Ovary (tissue), 3 donors: ENCODE measurements around the gene CD247.

Experiments
- POLR2A ChIP-seq: fragments of 450-650 bp; IDR thresholded peaks from one replicate; pipeline ENCODE4 v1.6.1; 2017; ENCODE audit warnings: antibody characterized with exemption, mild to moderate bottlenecking, moderate library complexity
- TF ChIP-seq, protein P1 (sequence below), 3 donors: fragments of 450-650 bp in 2 of 3; fragments of 200-600 bp in 1 of 3; IDR thresholded peaks; one replicate each; pipeline versions ENCODE4 v1.5.1 to v1.8.0; 2016 to 2022; ENCODE audit warnings: antibody characterized with exemption in 3 of 3, mild to moderate bottlenecking in 1 of 3
- donor health status: DM: no; HTN: no; CAD: no.

DNA sequence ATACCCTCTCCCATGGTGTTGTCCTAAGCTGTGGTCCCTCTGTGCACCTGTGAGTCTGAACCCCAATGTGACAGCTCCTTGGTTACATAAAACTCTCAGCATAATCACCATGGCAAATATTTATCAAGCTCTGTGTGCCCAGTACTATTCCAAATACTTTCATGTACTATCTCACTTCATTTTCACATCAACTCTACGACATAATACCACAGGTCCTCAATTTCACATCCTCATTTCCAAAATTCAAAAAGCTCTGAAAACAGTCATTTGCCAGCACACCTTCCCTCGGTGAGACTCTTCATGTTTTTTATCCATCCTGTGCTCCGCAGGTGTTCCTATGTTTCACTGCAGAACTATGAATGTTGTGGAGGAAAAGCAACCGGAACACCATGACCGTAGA lies 47.6 kb upstream of the CD247 start:
- TF ChIP-seq, protein P1, sequence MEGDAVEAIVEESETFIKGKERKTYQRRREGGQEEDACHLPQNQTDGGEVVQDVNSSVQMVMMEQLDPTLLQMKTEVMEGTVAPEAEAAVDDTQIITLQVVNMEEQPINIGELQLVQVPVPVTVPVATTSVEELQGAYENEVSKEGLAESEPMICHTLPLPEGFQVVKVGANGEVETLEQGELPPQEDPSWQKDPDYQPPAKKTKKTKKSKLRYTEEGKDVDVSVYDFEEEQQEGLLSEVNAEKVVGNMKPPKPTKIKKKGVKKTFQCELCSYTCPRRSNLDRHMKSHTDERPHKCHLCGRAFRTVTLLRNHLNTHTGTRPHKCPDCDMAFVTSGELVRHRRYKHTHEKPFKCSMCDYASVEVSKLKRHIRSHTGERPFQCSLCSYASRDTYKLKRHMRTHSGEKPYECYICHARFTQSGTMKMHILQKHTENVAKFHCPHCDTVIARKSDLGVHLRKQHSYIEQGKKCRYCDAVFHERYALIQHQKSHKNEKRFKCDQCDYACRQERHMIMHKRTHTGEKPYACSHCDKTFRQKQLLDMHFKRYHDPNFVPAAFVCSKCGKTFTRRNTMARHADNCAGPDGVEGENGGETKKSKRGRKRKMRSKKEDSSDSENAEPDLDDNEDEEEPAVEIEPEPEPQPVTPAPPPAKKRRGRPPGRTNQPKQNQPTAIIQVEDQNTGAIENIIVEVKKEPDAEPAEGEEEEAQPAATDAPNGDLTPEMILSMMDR (IDR thresholded peaks at IDR 0.05), result no peak
- TF ChIP-seq POLR2A, result no peak
